HG03175 (cell line): Measurements from ENCODE around the gene SLC38A3.
"Not testable (repeated sequence)": the region's sequence is repeated elsewhere in the genome, so short reads cannot be mapped to it uniquely, and the experiment has no call there.

Experiments used
- ATAC-seq: cut with Tn5 transposase; IDR thresholded peaks from one replicate; pipeline ENCODE4 v1.9.1; 2021; ENCODE audit warnings: mild to moderate bottlenecking, moderate library complexity; ENCODE audit not compliant: unreplicated experiment

SLC38A3 gene

GRCh38 chr3:50245831-50246516 is 40.9 kb downstream of the SLC38A3 start:
- ATAC-seq, result peak; percentile 71

GRCh38 chr3:50246517-50246954 is 41.5 kb downstream of the SLC38A3 start:
- peak; percentile 49 for ATAC-seq

- no peak for ATAC-seq
These were observed 43.3 kb downstream of the SLC38A3 start for GRCh38 chr3:50248387-50248786.

- no peak for ATAC-seq
These were observed 44.4 kb downstream of the SLC38A3 start for GRCh38 chr3:50249457-50249856.

- ATAC-seq, result no peak
These were observed 45.4 kb downstream of the SLC38A3 start for GRCh38 chr3:50250514-50250913.

- no peak for ATAC-seq
These were observed 46.1 kb downstream of the SLC38A3 start for GRCh38 chr3:50251220-50251619.

- ATAC-seq, result no peak
These were observed 49.6 kb downstream of the SLC38A3 start for GRCh38 chr3:50254577-50255250.

GRCh38 chr3:50255251-50255615 is 50.2 kb downstream of the SLC38A3 start:
- no peak for ATAC-seq

- no peak for ATAC-seq
These were observed 52.2 kb downstream of the SLC38A3 start for GRCh38 chr3:50256978-50257890.

GRCh38 chr3:50258029-50258680 is 53.1 kb downstream of the SLC38A3 start:
- ATAC-seq, result no peak

GRCh38 chr3:50258979-50259378 is 53.9 kb downstream of the SLC38A3 start:
- no peak for ATAC-seq

- peak; percentile 15 for ATAC-seq
These were observed 54.5 kb downstream of the SLC38A3 start for GRCh38 chr3:50259432-50260026.

- peak; percentile 84 for ATAC-seq
These were observed 55.2 kb downstream of the SLC38A3 start for GRCh38 chr3:50260027-50260941.

- ATAC-seq, result no peak
These were observed 55.9 kb downstream of the SLC38A3 start for GRCh38 chr3:50260942-50261441.

GRCh38 chr3:50261505-50261904 is 56.4 kb downstream of the SLC38A3 start:
- no peak for ATAC-seq

GRCh38 chr3:50262200-50262599 is 57.1 kb downstream of the SLC38A3 start:
- not testable (repeated sequence) for ATAC-seq

- ATAC-seq, result no peak
These were observed 57.7 kb downstream of the SLC38A3 start for GRCh38 chr3:50262778-50263177.

GRCh38 chr3:50263478-50264382 is 58.7 kb downstream of the SLC38A3 start:
- ATAC-seq, result no peak
